GM18870 (cell line): ENCODE data around the gene GOSR2.
"Not testable (repeated sequence)": the region's sequence is repeated elsewhere in the genome, so short reads cannot be mapped to it uniquely, and the experiment has no call there.

Experiments used
- ATAC-seq: cut with Tn5 transposase; IDR thresholded peaks from one replicate; pipeline ENCODE4 v1.9.1; 2021; ENCODE audit warnings: moderate library complexity; ENCODE audit not compliant: unreplicated experiment

The GOSR2 gene

GRCh38 chr17:46984892-46985291 lies 61.9 kb downstream of the GOSR2 start:
- ATAC-seq, result no peak

- no peak for ATAC-seq
These were observed 63.4 kb downstream of the GOSR2 start for GRCh38 chr17:46986366-46986765.

- not testable (repeated sequence) for ATAC-seq
These were observed 65.0 kb downstream of the GOSR2 start for GRCh38 chr17:46987927-46988326.

- ATAC-seq, result no peak
These were observed 66.9 kb downstream of the GOSR2 start for GRCh38 chr17:46989637-46990431.

GRCh38 chr17:46991617-46992016 lies 68.7 kb downstream of the GOSR2 start:
- ATAC-seq, result no peak
